Measurements from ENCODE around the gene HLX.

DNA sequence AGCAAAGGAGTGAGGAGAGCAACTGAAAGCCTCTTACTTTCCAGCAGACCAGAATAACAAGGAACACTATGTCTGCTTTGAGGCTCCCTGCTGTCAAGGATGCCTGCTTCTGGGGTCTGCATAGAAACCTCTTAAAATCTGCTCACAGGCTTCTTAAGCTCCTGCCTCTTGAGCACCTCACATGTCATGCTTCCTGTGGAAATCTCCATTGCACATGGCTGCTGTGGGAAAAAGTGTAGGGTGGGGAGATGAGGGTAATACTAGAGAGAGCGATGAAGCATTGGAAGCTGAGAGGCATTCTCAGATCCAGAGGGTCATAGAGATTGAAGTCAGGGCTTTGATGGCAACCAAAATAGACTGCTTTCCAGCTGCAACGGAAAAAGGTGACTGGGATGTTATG, 6.2 kb upstream of the HLX start:
- TF ChIP-seq, protein P1, sequence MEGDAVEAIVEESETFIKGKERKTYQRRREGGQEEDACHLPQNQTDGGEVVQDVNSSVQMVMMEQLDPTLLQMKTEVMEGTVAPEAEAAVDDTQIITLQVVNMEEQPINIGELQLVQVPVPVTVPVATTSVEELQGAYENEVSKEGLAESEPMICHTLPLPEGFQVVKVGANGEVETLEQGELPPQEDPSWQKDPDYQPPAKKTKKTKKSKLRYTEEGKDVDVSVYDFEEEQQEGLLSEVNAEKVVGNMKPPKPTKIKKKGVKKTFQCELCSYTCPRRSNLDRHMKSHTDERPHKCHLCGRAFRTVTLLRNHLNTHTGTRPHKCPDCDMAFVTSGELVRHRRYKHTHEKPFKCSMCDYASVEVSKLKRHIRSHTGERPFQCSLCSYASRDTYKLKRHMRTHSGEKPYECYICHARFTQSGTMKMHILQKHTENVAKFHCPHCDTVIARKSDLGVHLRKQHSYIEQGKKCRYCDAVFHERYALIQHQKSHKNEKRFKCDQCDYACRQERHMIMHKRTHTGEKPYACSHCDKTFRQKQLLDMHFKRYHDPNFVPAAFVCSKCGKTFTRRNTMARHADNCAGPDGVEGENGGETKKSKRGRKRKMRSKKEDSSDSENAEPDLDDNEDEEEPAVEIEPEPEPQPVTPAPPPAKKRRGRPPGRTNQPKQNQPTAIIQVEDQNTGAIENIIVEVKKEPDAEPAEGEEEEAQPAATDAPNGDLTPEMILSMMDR (conservative IDR thresholded peaks at IDR 0.05; ENCODE audit: low read depth, low read length) = no peak
- TF ChIP-seq EZH2phosphoT487 (IDR thresholded peaks at IDR 0.05; ENCODE audit: borderline replicate concordance, low read length) = no peak
- no peak for TF ChIP-seq EZH2 (IDR thresholded peaks at IDR 0.05; ENCODE audit: low read length, unreplicated experiment)

Data from PC-3 (cell line).